Mesendoderm (in vitro differentiated cells): Measurements from ENCODE around the gene SIX3. TPM values are rescaled to one million over a fixed set of nuclear protein-coding genes. Genes with fewer than 3 reads are reported as not detected.

Source experiments
- DNase-seq: peaks from one replicate; pipeline ENCODE4 v3.0.0; 2013
- H2AK5ac ChIP-seq: 2 replicates; pipeline ENCODE4 v1.6.1; 2013; ENCODE audit warnings: low read length, inconsistent platforms
- H2BK120ac ChIP-seq: 2 replicates; pipeline ENCODE4 v1.6.1; 2013; ENCODE audit warnings: low read depth, mild to moderate bottlenecking, low read length, moderate library complexity, mixed read lengths
- H2BK15ac ChIP-seq: replicated peaks from 2 replicates; pipeline ENCODE4 v1.6.1; 2013; ENCODE audit warnings: low read depth, mild to moderate bottlenecking, moderate library complexity
- H2BK5ac ChIP-seq: 2 replicates; pipeline ENCODE4 v1.6.1; 2013; ENCODE audit warnings: low read length, inconsistent platforms
- H3K18ac ChIP-seq: 2 replicates; pipeline ENCODE4 v1.6.1; 2013; ENCODE audit warnings: mild to moderate bottlenecking, low read length, mixed read lengths
- H3K23ac ChIP-seq: one replicate; pipeline ENCODE4 v1.6.1; 2013; ENCODE audit warnings: low read length
- H3K27ac ChIP-seq: 2 replicates; pipeline ENCODE4 v1.5.1; 2013; ENCODE audit warnings: low read depth, mild to moderate bottlenecking, inconsistent platforms, low read length, moderate library complexity
- H3K27me3 ChIP-seq: 2 replicates; pipeline ENCODE4 v1.6.1; 2013; ENCODE audit warnings: low read length, control low read depth, mild to moderate bottlenecking, inconsistent platforms; ENCODE audit not compliant: insufficient read depth, poor library complexity
- H3K36me3 ChIP-seq: 2 replicates; pipeline ENCODE4 v1.6.1; 2013; ENCODE audit warnings: low read length, inconsistent platforms; ENCODE audit not compliant: control insufficient read depth, insufficient read depth
- H3K4ac ChIP-seq: one replicate; pipeline ENCODE4 v1.6.1; 2013; ENCODE audit warnings: low read depth, mild to moderate bottlenecking, low read length, moderate library complexity
- H3K4me1 ChIP-seq: 2 replicates; pipeline ENCODE4 v1.6.1; 2013; ENCODE audit warnings: low read depth, low read length, inconsistent platforms; ENCODE audit not compliant: control insufficient read depth
- H3K4me2 ChIP-seq: 2 replicates; pipeline ENCODE4 v1.6.1; 2013; ENCODE audit warnings: low read length
- H3K4me3 ChIP-seq: 2 replicates; pipeline ENCODE4 v1.5.1; 2013; ENCODE audit warnings: mild to moderate bottlenecking, low read length
- H3K56ac ChIP-seq: one replicate; pipeline ENCODE4 v1.6.1; 2013; ENCODE audit warnings: low read length
- H3K79me1 ChIP-seq: 2 replicates; pipeline ENCODE4 v1.6.1; 2013; ENCODE audit warnings: low read length, inconsistent platforms
- H3K79me2 ChIP-seq: 2 replicates; pipeline ENCODE4 v1.6.1; 2013; ENCODE audit warnings: mild to moderate bottlenecking, low read length; ENCODE audit not compliant: control insufficient read depth, insufficient read depth
- H3K9ac ChIP-seq: 2 replicates; pipeline ENCODE4 v1.6.1; 2013; ENCODE audit warnings: low read length, inconsistent platforms
- H4K5ac ChIP-seq: one replicate; pipeline ENCODE4 v1.6.1; 2013; ENCODE audit warnings: low read length
- H4K8ac ChIP-seq: one replicate; pipeline ENCODE4 v1.6.1; 2013; ENCODE audit warnings: low read depth, mild to moderate bottlenecking, control low read depth, low read length, moderate library complexity
- WGBS: extraction: QIAGEN DNeasy Blood & Tissue Kit; methylation state at CpG from one replicate; pipeline ENCODE4 v1.1.7; 2013; ENCODE audit warnings: low lambda C conversion rate, missing lambda C conversion rate; ENCODE audit not compliant: insufficient coverage; ENCODE audit errors: extremely low coverage; 5-methylcytosine and 5-hydroxymethylcytosine counted together
- small RNA-seq: library from polyadenylated mRNA; stranded (forward); fragments of <200 nt; extraction: miRNeasy Mini kit (QIAGEN cat#:217004); gene quantifications from one replicate; pipeline ENCODE3, GENCODE V24; 2013; ENCODE audit not compliant: insufficient read depth

SIX3 gene

GRCh38 chr2:44994377-44994776 lies 52.9 kb downstream of the SIX3 start:
- H3K4me2 ChIP-seq, result no peak overlapping the region
- H3K27me3 ChIP-seq, result peaks cover 9% of the 10 kb centered on the region
- no peak overlapping the region for H3K9ac ChIP-seq
- H3K36me3 ChIP-seq, result no peaks in the 10 kb centered on the region
- H4K8ac ChIP-seq, result no peak overlapping the region
- H3K4ac ChIP-seq, result no peak overlapping the region
- no peak overlapping the region for H3K27ac ChIP-seq
- H3K23ac ChIP-seq, result no peak overlapping the region
- no peak overlapping the region for H4K5ac ChIP-seq
- no peaks in the 10 kb centered on the region for H3K79me2 ChIP-seq
- H3K4me1 ChIP-seq, result no peaks in the 10 kb centered on the region
- no peak overlapping the region for H2BK15ac ChIP-seq
- H3K79me1 ChIP-seq, result no peaks in the 10 kb centered on the region
- H3K56ac ChIP-seq, result no peak overlapping the region
- H3K4me3 ChIP-seq, result no peak overlapping the region
- H2AK5ac ChIP-seq, result no peak overlapping the region
- DNase-seq, result no peak
- WGBS, result no CpG with 5 or more reads among the region's 1 CpG
- no peak overlapping the region for H2BK5ac ChIP-seq
- H3K18ac ChIP-seq, result no peak overlapping the region
- H2BK120ac ChIP-seq, result no peak overlapping the region

Small RNA genes lying within 50 kb of the gene (small RNA-seq; reads per million reads assigned to genes)
- gene RF02246, result not detected
- gene RF02247, result not detected
- not detected for gene RF02248
- not detected for gene RF02250
- gene RF02251, result not detected
- not detected for gene RF02252
